DOHH2 (cell line): Measurements from ENCODE around the gene SMARCD3.
A peak's percentile ranks its signal among the peaks of the same experiment; 100 is the strongest.

Experiments used
- H3F3A ChIP-seq: fragments of 200-600 bp; sonication (generic), shearing (Covaris generic); 2 replicates; pipeline ENCODE4 v1.6.0; 2016; ENCODE audit warnings: antibody characterized with exemption, mild to moderate bottlenecking; ENCODE audit not compliant: control insufficient read depth, insufficient read depth
- H3K27ac ChIP-seq: fragments of 200-600 bp; sonication (generic); 2 replicates; pipeline ENCODE4 v1.5.1; 2014; ENCODE audit warnings: low read depth, mild to moderate bottlenecking, low read length, moderate library complexity
- H3K27me3 ChIP-seq: fragments of 200-600 bp; sonication (generic); 2 replicates; pipeline ENCODE4 v1.6.1; 2014; ENCODE audit warnings: mild to moderate bottlenecking, low read length, mixed read lengths; ENCODE audit not compliant: control insufficient read depth
- H3K36me3 ChIP-seq: fragments of 200-600 bp; sonication (generic); 2 replicates; pipeline ENCODE4 v1.6.1; 2014; ENCODE audit warnings: mild to moderate bottlenecking, low read length, moderate library complexity, mixed read lengths; ENCODE audit not compliant: control insufficient read depth
- H3K4me1 ChIP-seq: fragments of 200-600 bp; sonication (generic); 2 replicates; pipeline ENCODE4 v1.6.1; 2014; ENCODE audit warnings: mild to moderate bottlenecking, low read length, mixed read lengths; ENCODE audit not compliant: control insufficient read depth
- H3K4me2 ChIP-seq: fragments of 200-600 bp; sonication (generic); 2 replicates; pipeline ENCODE4 v1.6.0; 2014; ENCODE audit warnings: mild to moderate bottlenecking, low read length, moderate library complexity
- H3K4me3 ChIP-seq: fragments of 200-600 bp; sonication (generic); 2 replicates; pipeline ENCODE4 v1.5.1; 2014; ENCODE audit warnings: mild to moderate bottlenecking, low read length, mixed read lengths
- H3K79me2 ChIP-seq: fragments of 200-600 bp; sonication (generic); 2 replicates; pipeline ENCODE4 v1.6.1; 2014; ENCODE audit warnings: mild to moderate bottlenecking, low read length, mixed read lengths; ENCODE audit not compliant: control insufficient read depth
- H3K9me2 ChIP-seq: fragments of 200-600 bp; sonication (generic); replicated peaks from 2 replicates; pipeline ENCODE4 v1.6.1; 2014; ENCODE audit warnings: mild to moderate bottlenecking, low read length, mixed read lengths; ENCODE audit not compliant: control insufficient read depth
- H3K9me3 ChIP-seq: fragments of 200-600 bp; sonication (generic); 2 replicates; pipeline ENCODE4 v1.6.1; 2014; ENCODE audit warnings: antibody characterized with exemption, low read length, mixed read lengths; ENCODE audit not compliant: control insufficient read depth, insufficient read depth
- H4K20me1 ChIP-seq: fragments of 200-600 bp; sonication (generic); 2 replicates; pipeline ENCODE4 v1.6.0; 2014; ENCODE audit warnings: low read depth, mild to moderate bottlenecking, antibody characterized with exemption, low read length, moderate library complexity; ENCODE audit not compliant: control insufficient read depth, insufficient read depth
- EZH2phosphoT487 ChIP-seq: fragments of 200-600 bp; sonication (generic); IDR thresholded peaks from 2 replicates; pipeline ENCODE4 v1.6.1; 2017; ENCODE audit warnings: borderline replicate concordance, mild to moderate bottlenecking, antibody characterized with exemption, low read length, moderate library complexity, mixed read lengths
- TF ChIP-seq, protein P1 (sequence below): fragments of 200-600 bp; sonication (generic); IDR thresholded peaks from one replicate; pipeline ENCODE4 v1.5.1; 2014; ENCODE audit warnings: antibody characterized with exemption, mild to moderate bottlenecking, low read depth, low read length; ENCODE audit not compliant: poor library complexity, severe bottlenecking

Gene SMARCD3

DNA sequence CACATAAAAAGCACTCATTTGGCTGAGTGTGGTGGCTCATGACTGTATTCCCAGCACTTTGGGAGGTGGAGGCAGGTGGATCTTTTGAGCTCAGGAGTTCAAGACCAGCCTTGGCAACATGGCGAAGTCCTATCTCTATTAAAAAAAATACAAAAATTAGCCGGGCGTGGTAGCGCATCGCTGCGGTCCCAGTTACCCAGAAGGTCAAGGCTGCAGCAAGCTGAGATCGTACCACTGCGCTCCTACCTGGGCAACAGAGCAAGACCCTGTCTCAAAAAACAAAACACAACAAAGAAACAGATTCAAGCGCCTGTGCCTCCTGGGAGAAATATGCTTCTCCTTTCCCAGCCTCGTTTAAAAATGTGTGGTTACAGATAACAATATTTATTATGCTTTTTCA is 19.2 kb downstream of the SMARCD3 start:
- Histone ChIP-seq H3F3A (peaks cover 4% of the 10 kb centered on the region; the same call in 1 of the 2 replicates), H3K9me2 (no peaks in the 10 kb centered on the region), H3K4me1 (peaks cover 43% of the 10 kb centered on the region), H3K36me3 (peaks cover 28% of the 10 kb centered on the region), H3K9me3 (no peaks in the 10 kb centered on the region), H3K27me3 (no peaks in the 10 kb centered on the region), H4K20me1 (peaks cover 19% of the 10 kb centered on the region; the same call in 1 of the 2 replicates), H3K27ac (no peak overlapping the region), H3K4me3 (no peak overlapping the region), H3K4me2 (no peak overlapping the region), H3K79me2 (peaks cover 54% of the 10 kb centered on the region)
- TF ChIP-seq, protein P1, sequence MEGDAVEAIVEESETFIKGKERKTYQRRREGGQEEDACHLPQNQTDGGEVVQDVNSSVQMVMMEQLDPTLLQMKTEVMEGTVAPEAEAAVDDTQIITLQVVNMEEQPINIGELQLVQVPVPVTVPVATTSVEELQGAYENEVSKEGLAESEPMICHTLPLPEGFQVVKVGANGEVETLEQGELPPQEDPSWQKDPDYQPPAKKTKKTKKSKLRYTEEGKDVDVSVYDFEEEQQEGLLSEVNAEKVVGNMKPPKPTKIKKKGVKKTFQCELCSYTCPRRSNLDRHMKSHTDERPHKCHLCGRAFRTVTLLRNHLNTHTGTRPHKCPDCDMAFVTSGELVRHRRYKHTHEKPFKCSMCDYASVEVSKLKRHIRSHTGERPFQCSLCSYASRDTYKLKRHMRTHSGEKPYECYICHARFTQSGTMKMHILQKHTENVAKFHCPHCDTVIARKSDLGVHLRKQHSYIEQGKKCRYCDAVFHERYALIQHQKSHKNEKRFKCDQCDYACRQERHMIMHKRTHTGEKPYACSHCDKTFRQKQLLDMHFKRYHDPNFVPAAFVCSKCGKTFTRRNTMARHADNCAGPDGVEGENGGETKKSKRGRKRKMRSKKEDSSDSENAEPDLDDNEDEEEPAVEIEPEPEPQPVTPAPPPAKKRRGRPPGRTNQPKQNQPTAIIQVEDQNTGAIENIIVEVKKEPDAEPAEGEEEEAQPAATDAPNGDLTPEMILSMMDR: no peak
- no peak for TF ChIP-seq EZH2phosphoT487

DNA sequence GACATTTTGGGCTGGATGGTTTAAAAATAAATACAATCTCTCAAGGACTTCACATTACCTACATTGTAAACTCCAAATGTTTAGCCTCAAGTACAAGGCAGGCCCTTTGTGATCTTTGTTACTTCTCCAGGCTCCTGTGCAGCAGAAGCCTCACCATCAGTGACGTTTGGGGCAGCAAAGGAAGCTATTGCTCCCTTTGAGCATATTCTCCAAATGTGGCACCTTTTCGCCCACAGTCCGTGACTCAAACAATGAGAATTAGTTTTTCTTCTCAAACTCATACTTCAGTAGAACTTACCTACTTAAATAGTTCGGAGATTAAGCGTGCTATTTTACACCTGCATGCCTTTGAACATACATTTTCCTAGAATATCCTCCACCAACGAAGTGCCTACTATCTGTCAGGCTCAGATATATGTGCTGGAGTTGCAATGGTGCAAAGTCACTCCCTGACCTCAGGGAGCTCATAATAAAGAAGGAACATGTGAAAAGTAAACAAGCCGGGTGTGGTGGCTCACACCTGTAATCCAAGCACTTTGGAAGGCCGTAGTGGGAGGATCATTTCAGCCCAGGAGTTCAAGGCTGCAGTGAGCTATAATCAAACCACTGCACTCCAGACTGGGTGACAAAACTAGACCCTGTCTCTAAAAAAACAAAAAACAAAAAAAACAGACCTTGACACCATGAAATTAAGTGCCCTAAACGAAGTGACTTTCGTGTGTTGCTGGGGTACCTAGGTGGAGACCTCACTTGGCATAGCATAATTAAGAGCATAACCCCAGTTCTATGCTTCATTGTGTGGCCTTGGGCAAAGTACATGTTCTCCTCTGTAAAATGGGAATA is 20.2 kb downstream of the SMARCD3 start:
- Histone ChIP-seq H3K9me3 (no peaks in the 10 kb centered on the region), H3K79me2 (peaks cover 46% of the 10 kb centered on the region), H3K9me2 (no peaks in the 10 kb centered on the region), H3F3A (peaks cover 4% of the 10 kb centered on the region; the same call in 1 of the 2 replicates), H3K27ac (no peak overlapping the region), H3K27me3 (no peaks in the 10 kb centered on the region), H3K4me2 (peak overlapping the region; percentile 90), H3K4me3 (peak overlapping the region; percentile 75), H3K36me3 (peaks cover 35% of the 10 kb centered on the region), H4K20me1 (peaks cover 18% of the 10 kb centered on the region; the same call in 1 of the 2 replicates), H3K4me1 (peaks cover 33% of the 10 kb centered on the region)
- no peak for TF ChIP-seq EZH2phosphoT487
- TF ChIP-seq, protein P1: no peak

DNA sequence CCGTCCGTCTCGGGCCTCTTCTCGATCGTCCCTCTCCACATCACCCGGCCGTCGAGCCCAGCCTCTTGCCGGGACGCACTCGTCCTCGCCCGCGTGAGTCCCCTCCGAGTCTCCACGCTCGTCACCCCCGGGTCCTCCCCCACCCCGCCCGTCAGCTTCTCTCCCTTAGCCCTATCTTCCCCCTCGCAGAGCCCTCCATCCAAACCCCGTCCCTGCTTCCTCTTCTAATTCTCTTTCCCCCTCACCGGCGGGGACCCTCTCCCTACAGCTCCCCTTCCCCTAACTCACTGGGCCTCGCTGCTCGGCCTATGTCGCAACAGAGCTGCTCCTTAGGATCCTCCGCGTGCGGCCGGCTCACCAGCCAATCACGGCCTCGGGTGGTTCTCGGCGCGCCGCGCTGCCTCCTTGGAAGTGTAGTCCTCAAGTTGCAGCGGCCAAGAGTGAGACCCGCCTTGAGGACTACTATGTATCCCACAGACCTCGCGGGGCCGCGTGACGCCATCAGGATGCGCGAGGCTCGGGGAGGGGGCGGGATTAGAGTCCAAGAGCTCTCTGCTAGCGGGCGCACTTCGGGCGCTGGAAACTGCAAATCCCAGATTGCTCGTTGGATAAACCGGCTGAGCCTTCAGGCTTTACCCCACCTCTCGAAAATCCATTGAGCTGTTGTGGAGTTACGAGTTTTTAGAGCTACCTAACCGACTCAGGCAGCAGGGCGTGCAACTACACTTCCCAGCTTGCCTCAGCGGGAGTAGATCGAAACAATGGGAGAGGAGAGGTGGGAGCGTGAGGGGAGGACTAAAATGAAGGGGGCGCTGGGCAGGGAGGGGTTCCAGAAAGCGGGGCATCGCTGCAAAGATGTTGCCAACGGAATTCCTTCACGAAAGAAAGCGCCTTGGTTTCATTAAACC is 21.4 kb downstream of the SMARCD3 start, which contains the start of gene ABCF2:
TSS of gene ABCF2 (minus strand) at position 331 of the 908 bp plus-strand sequence. CDS start 747 bp downstream, outside the sequence.
- no peak for TF ChIP-seq EZH2phosphoT487
- TF ChIP-seq, protein P1: peak; percentile 30
- H3K9me2 ChIP-seq: no peaks in the 10 kb centered on the region

More for the DNA sequence above, 21.4 kb downstream of the SMARCD3 start, which contains the start of gene ABCF2:
- Histone ChIP-seq H3K9me3 (no peaks in the 10 kb centered on the region), H3K36me3 (peaks cover 41% of the 10 kb centered on the region), H4K20me1 (peaks cover 13% of the 10 kb centered on the region; the same call in 1 of the 2 replicates), H3K4me1 (peaks cover 31% of the 10 kb centered on the region), H3K79me2 (peaks cover 37% of the 10 kb centered on the region), H3K4me2 (peak within 1 kb of the TSS; percentile 90), H3K27me3 (no peaks in the 10 kb centered on the region), H3K27ac (0 out of 2 replicates have a peak within 1 kb of the TSS, but pooled peaks have one; percentile 6), H3F3A (peaks cover 4% of the 10 kb centered on the region; the same call in 1 of the 2 replicates), H3K4me3 (peak within 1 kb of the TSS; percentile 75)
